ENCODE results near the gene PLEKHG7. TPM values are rescaled to one million over a fixed set of nuclear protein-coding genes. Genes with fewer than 3 reads are reported as not detected.

Gene PLEKHG7
- total and polyA plus RNA-seq, 2 donors from 2014 or later = 0.45 to 1.5 TPM

GRCh38 chr12:92656911-92657310 lies 45.9 kb upstream of the PLEKHG7 start:
- TF ChIP-seq CTCF (IDR thresholded peaks at IDR 0.05; ENCODE audit: borderline replicate concordance, extremely low read depth, insufficient read depth) = no peak
- H3K9me3 ChIP-seq (ENCODE audit: control insufficient read depth in 2 of 3, insufficient read depth in 1 of 3, low read length in 3 of 3) = no peaks in the 10 kb centered on the region
- H3K9ac ChIP-seq (ENCODE audit: low read length in 3 of 3) = no peak overlapping the region
- H3K27ac ChIP-seq (ENCODE audit: low read depth in 2 of 2, low read length in 2 of 2) = no peak overlapping the region
- peak in 1 of 5 donors; percentile 4 for DNase-seq
- H3K36me3 ChIP-seq (ENCODE audit: control insufficient read depth in 2 of 3, insufficient read depth in 3 of 3, low read length in 3 of 3) = no peaks in the 10 kb centered on the region
- no peaks in the 10 kb centered on the region for H3K27me3 ChIP-seq (ENCODE audit: control insufficient read depth, insufficient read depth, low read length)
- no peak for FAIRE-seq
- intact Hi-C loops (cut with DNase I) = no loop called here
- H3K4me1 ChIP-seq (ENCODE audit: control insufficient read depth in 2 of 3, insufficient read depth in 2 of 3, low read depth in 1 of 3, low read length in 3 of 3) = no peaks in the 10 kb centered on the region
- no peak overlapping the region for H3K4me3 ChIP-seq (ENCODE audit: low read length in 3 of 3)

GRCh38 chr12:92657770-92658169 lies 45.0 kb upstream of the PLEKHG7 start:
- Histone ChIP-seq H3K27ac (ENCODE audit: low read depth in 2 of 2, low read length in 2 of 2) (no peak overlapping the region), H3K4me3 (ENCODE audit: low read length in 3 of 3) (no peak overlapping the region), H3K9ac (ENCODE audit: low read length in 3 of 3) (no peak overlapping the region), H3K9me3 (ENCODE audit: control insufficient read depth in 2 of 3, insufficient read depth in 1 of 3, low read length in 3 of 3) (no peaks in the 10 kb centered on the region), H3K36me3 (ENCODE audit: control insufficient read depth in 2 of 3, insufficient read depth in 3 of 3, low read length in 3 of 3) (no peaks in the 10 kb centered on the region), H3K27me3 (ENCODE audit: control insufficient read depth, insufficient read depth, low read length) (no peaks in the 10 kb centered on the region), H3K4me1 (ENCODE audit: control insufficient read depth in 2 of 3, insufficient read depth in 2 of 3, low read depth in 1 of 3, low read length in 3 of 3) (no peaks in the 10 kb centered on the region)
- TF ChIP-seq CTCF (IDR thresholded peaks at IDR 0.05; ENCODE audit: borderline replicate concordance, extremely low read depth, insufficient read depth) = no peak
- intact Hi-C loops (cut with DNase I) = no loop called here
- FAIRE-seq (no peak), DNase-seq (no peak)

DNA sequence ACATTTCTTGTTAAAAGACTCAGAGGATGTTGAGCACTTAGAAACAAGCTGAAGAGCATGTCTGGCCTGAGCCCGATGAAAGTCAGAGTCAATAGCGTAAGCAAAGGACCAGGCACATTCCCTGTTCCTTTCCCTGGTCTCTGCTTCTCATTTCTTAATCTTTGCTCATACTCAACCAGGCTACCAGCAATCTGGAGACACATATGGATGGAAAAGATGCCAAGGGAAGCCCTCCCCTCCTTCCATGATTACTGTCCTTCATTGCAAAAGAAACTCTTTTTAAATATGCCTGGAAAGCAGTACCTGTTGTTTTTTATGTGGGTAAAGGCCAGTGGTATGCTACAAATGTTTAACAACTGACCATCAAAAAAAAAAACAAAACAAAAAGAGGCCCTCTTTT lies 44.2 kb upstream of the PLEKHG7 start:
- FAIRE-seq (no peak), DNase-seq (no peak)
- H3K36me3 ChIP-seq (ENCODE audit: control insufficient read depth in 2 of 3, insufficient read depth in 3 of 3, low read length in 3 of 3) = no peaks in the 10 kb centered on the region
- no peak overlapping the region for H3K9ac ChIP-seq (ENCODE audit: low read length in 3 of 3)
- no peaks in the 10 kb centered on the region for H3K4me1 ChIP-seq (ENCODE audit: control insufficient read depth in 2 of 3, insufficient read depth in 2 of 3, low read depth in 1 of 3, low read length in 3 of 3)
- intact Hi-C loops (cut with DNase I) = no loop called here
- H3K27me3 ChIP-seq (ENCODE audit: control insufficient read depth, insufficient read depth, low read length) = no peaks in the 10 kb centered on the region
- TF ChIP-seq CTCF (IDR thresholded peaks at IDR 0.05; ENCODE audit: borderline replicate concordance, extremely low read depth, insufficient read depth) = no peak
- H3K27ac ChIP-seq (ENCODE audit: low read depth in 2 of 2, low read length in 2 of 2) = no peak overlapping the region
- H3K4me3 ChIP-seq (ENCODE audit: low read length in 3 of 3) = no peak overlapping the region
- H3K9me3 ChIP-seq (ENCODE audit: control insufficient read depth in 2 of 3, insufficient read depth in 1 of 3, low read length in 3 of 3) = no peaks in the 10 kb centered on the region

- TF ChIP-seq CTCF (IDR thresholded peaks at IDR 0.05; ENCODE audit: borderline replicate concordance, extremely low read depth, insufficient read depth) = no peak
- Histone ChIP-seq H3K9me3 (ENCODE audit: control insufficient read depth in 2 of 3, insufficient read depth in 1 of 3, low read length in 3 of 3) (no peaks in the 10 kb centered on the region), H3K4me1 (ENCODE audit: control insufficient read depth in 2 of 3, insufficient read depth in 2 of 3, low read depth in 1 of 3, low read length in 3 of 3) (no peaks in the 10 kb centered on the region), H3K36me3 (ENCODE audit: control insufficient read depth in 2 of 3, insufficient read depth in 3 of 3, low read length in 3 of 3) (no peaks in the 10 kb centered on the region), H3K27me3 (ENCODE audit: control insufficient read depth, insufficient read depth, low read length) (no peaks in the 10 kb centered on the region), H3K9ac (ENCODE audit: low read length in 3 of 3) (no peak overlapping the region), H3K27ac (ENCODE audit: low read depth in 2 of 2, low read length in 2 of 2) (no peak overlapping the region), H3K4me3 (ENCODE audit: low read length in 3 of 3) (no peak overlapping the region)
- FAIRE-seq (no peak), DNase-seq (no peak)
- intact Hi-C loops (cut with DNase I) = no loop called here
Observed at GRCh38 chr12:92661269-92661668, 41.5 kb upstream of the PLEKHG7 start.
